ENCODE data around the gene DYNC1H1. TPM values are rescaled to one million over a fixed set of nuclear protein-coding genes. Genes with fewer than 3 reads are reported as not detected.

DYNC1H1 gene
- total RNA-seq, 4 donors from 2014 or later: 556 to 753 (median 634) TPM

GRCh38 chr14:101985957-101986356 is 21.6 kb downstream of the DYNC1H1 start:
- Histone ChIP-seq H3K9me3 (no peaks in the 10 kb centered on the region), H3K27me3 (no peaks in the 10 kb centered on the region), H3K4me1 (peaks cover 4% of the 10 kb centered on the region), H3K4me3 (no peak overlapping the region), H3K36me3 (peaks cover 91% of the 10 kb centered on the region), H3K27ac (no peak overlapping the region)
- 91% methylated on average over 16 of the region's 16 CpGs for WGBS
- DNase-seq (ENCODE audit: low spot score in 2 of 2): no peak
- TF ChIP-seq CTCF (IDR thresholded peaks at IDR 0.05) (no peak), EP300 (IDR thresholded peaks at IDR 0.05) (no peak), POLR2A (IDR thresholded peaks at IDR 0.05) (no peak), POLR2AphosphoS5 (IDR thresholded peaks at IDR 0.05) (no peak)

- Histone ChIP-seq H3K27ac (no peak overlapping the region), H3K4me3 (no peak overlapping the region), H3K36me3 (peaks cover 93% of the 10 kb centered on the region), H3K9me3 (no peaks in the 10 kb centered on the region), H3K27me3 (no peaks in the 10 kb centered on the region), H3K4me1 (no peaks in the 10 kb centered on the region)
- TF ChIP-seq EP300 (IDR thresholded peaks at IDR 0.05) (no peak), CTCF (IDR thresholded peaks at IDR 0.05) (no peak), POLR2A (IDR thresholded peaks at IDR 0.05) (no peak), POLR2AphosphoS5 (IDR thresholded peaks at IDR 0.05) (no peak)
- WGBS: 86% methylated on average over 7 of the region's 7 CpGs
- DNase-seq (ENCODE audit: low spot score in 2 of 2): no peak
Observed at GRCh38 chr14:101986953-101987352, 22.6 kb downstream of the DYNC1H1 start.

GRCh38 chr14:101988377-101988776 is 24.0 kb downstream of the DYNC1H1 start:
- 88% methylated on average over 6 of the region's 6 CpGs for whole genome bisulfite sequencing
- Histone ChIP-seq H3K27me3 (no peaks in the 10 kb centered on the region), H3K36me3 (peaks cover 93% of the 10 kb centered on the region), H3K9me3 (no peaks in the 10 kb centered on the region), H3K4me3 (no peak overlapping the region), H3K4me1 (no peaks in the 10 kb centered on the region), H3K27ac (no peak overlapping the region)
- no peak for DNase-seq (ENCODE audit: low spot score in 2 of 2)
- TF ChIP-seq EP300 (IDR thresholded peaks at IDR 0.05): no peak
- TF ChIP-seq CTCF (IDR thresholded peaks at IDR 0.05): no peak
- TF ChIP-seq POLR2AphosphoS5 (IDR thresholded peaks at IDR 0.05): no peak
- no peak for TF ChIP-seq POLR2A (IDR thresholded peaks at IDR 0.05)

- TF ChIP-seq POLR2AphosphoS5 (IDR thresholded peaks at IDR 0.05) (no peak), EP300 (IDR thresholded peaks at IDR 0.05) (no peak), POLR2A (IDR thresholded peaks at IDR 0.05) (no peak), CTCF (IDR thresholded peaks at IDR 0.05) (no peak)
- Histone ChIP-seq H3K9me3 (no peaks in the 10 kb centered on the region), H3K27me3 (no peaks in the 10 kb centered on the region), H3K36me3 (peaks cover 100% of the 10 kb centered on the region), H3K4me3 (no peak overlapping the region), H3K27ac (no peak overlapping the region), H3K4me1 (no peaks in the 10 kb centered on the region)
- WGBS: 83% methylated on average over 5 of the region's 5 CpGs
- no peak for DNase-seq (ENCODE audit: low spot score in 2 of 2)
Observed at GRCh38 chr14:101991352-101991751, 27.0 kb downstream of the DYNC1H1 start.

GRCh38 chr14:101992708-101993107 is 28.3 kb downstream of the DYNC1H1 start:
- H3K27me3 ChIP-seq: no peaks in the 10 kb centered on the region
- WGBS: 83% methylated on average over 7 of the region's 7 CpGs
- no peak for DNase-seq (ENCODE audit: low spot score in 2 of 2)
- TF ChIP-seq EP300 (IDR thresholded peaks at IDR 0.05): no peak
- TF ChIP-seq POLR2AphosphoS5 (IDR thresholded peaks at IDR 0.05): no peak
- no peak for TF ChIP-seq CTCF (IDR thresholded peaks at IDR 0.05)
- no peak for TF ChIP-seq POLR2A (IDR thresholded peaks at IDR 0.05)
- no peak overlapping the region for H3K27ac ChIP-seq
- H3K9me3 ChIP-seq: no peaks in the 10 kb centered on the region
- H3K36me3 ChIP-seq: peaks cover 100% of the 10 kb centered on the region
- no peak overlapping the region for H3K4me3 ChIP-seq
- no peaks in the 10 kb centered on the region for H3K4me1 ChIP-seq
